Glutamatergic neuron (in vitro differentiated cells): ENCODE results near the gene RRP1B. TPM values are rescaled to one million over a fixed set of nuclear protein-coding genes. Genes with fewer than 3 reads are reported as not detected.

ENCODE experiments used
- DNase-seq: peaks from one replicate; pipeline ENCODE4 v3.0.0; 2022
- H3K27ac Mint-ChIP-seq: one replicate; pipeline ENCODE4 v1.8.0; 2020; ENCODE audit warnings: mild to moderate bottlenecking, mixed read lengths, inconsistent platforms; ENCODE audit not compliant: unreplicated experiment
- H3K27me3 Mint-ChIP-seq: one replicate; pipeline ENCODE4 v1.8.0; 2020; ENCODE audit warnings: mild to moderate bottlenecking, moderate library complexity, mixed read lengths, inconsistent platforms; ENCODE audit not compliant: unreplicated experiment
- H3K36me3 Mint-ChIP-seq: one replicate; pipeline ENCODE4 v1.8.0; 2020; ENCODE audit warnings: mild to moderate bottlenecking, mixed read lengths, inconsistent platforms; ENCODE audit not compliant: unreplicated experiment
- H3K4me1 Mint-ChIP-seq: one replicate; pipeline ENCODE4 v1.8.0; 2020; ENCODE audit warnings: mild to moderate bottlenecking, low read depth, mixed read lengths, inconsistent platforms; ENCODE audit not compliant: unreplicated experiment
- H3K4me3 Mint-ChIP-seq: one replicate; pipeline ENCODE4 v1.8.0; 2020; ENCODE audit warnings: mild to moderate bottlenecking, mixed read lengths, inconsistent platforms; ENCODE audit not compliant: unreplicated experiment
- H3K9me3 Mint-ChIP-seq: one replicate; pipeline ENCODE4 v1.8.0; 2020; ENCODE audit warnings: mild to moderate bottlenecking, moderate library complexity, mixed read lengths, inconsistent platforms; ENCODE audit not compliant: unreplicated experiment
- total RNA-seq: library from RNA; stranded (reverse); fragmentation: NEBNext Ultra II Directional; extraction: Animal tissue kit (Norgen Biotek cat#: 25700); gene quantifications from one replicate; pipeline ENCODE4 v1.2.1, GENCODE V29; 2021; ENCODE audit not compliant: unreplicated experiment
- TF ChIP-seq, protein P1 (sequence below): fragments of 200-600 bp; sonication (generic); IDR thresholded peaks from one replicate; pipeline ENCODE4 v1.5.0; 2021; ENCODE audit not compliant: partially characterized antibody, unreplicated experiment

RRP1B gene
- total RNA-seq, 1 donor from 2014 or later: 41.2 TPM

DNA sequence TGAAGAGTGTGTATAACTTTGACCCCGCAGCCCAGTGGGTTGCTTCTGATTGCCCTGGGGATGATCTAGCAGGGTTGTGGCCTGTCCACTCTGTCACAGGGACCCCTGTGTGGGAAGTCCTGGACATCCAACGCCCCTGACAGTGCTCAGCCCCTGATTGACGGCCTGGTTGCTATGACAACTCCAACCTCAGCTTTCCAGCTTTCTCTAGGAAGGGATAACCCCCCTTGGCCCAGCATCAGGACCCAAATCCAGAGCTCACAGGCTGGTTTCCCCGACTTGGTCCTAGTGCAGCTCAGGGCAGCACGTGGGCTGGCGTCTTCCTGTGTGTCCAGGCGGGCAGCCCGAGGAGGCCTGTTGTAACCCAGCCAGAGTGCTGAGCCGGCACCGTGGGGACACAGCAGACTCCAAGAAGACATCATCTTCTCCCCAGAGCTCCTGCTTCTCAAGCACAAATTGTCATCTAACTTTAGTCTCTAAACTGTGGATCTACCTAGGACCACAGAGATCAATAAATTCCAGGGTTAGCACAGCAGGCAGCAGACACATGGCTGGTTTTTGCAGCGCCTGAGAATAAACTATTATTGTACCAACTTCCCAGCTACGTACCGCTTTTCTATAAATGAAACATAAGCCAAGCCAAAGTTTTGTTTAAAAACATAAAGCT is 40.7 kb downstream of the RRP1B start:
- Mint-ChIP-seq H3K36me3 (peaks cover 4% of the 10 kb centered on the region), H3K9me3 (peaks cover 3% of the 10 kb centered on the region), H3K27me3 (no peaks in the 10 kb centered on the region), H3K27ac (no peak overlapping the region), H3K4me1 (peaks cover 10% of the 10 kb centered on the region), H3K4me3 (no peak overlapping the region)
- TF ChIP-seq, protein P1, sequence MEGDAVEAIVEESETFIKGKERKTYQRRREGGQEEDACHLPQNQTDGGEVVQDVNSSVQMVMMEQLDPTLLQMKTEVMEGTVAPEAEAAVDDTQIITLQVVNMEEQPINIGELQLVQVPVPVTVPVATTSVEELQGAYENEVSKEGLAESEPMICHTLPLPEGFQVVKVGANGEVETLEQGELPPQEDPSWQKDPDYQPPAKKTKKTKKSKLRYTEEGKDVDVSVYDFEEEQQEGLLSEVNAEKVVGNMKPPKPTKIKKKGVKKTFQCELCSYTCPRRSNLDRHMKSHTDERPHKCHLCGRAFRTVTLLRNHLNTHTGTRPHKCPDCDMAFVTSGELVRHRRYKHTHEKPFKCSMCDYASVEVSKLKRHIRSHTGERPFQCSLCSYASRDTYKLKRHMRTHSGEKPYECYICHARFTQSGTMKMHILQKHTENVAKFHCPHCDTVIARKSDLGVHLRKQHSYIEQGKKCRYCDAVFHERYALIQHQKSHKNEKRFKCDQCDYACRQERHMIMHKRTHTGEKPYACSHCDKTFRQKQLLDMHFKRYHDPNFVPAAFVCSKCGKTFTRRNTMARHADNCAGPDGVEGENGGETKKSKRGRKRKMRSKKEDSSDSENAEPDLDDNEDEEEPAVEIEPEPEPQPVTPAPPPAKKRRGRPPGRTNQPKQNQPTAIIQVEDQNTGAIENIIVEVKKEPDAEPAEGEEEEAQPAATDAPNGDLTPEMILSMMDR: no peak
- no peak for DNase-seq

DNA sequence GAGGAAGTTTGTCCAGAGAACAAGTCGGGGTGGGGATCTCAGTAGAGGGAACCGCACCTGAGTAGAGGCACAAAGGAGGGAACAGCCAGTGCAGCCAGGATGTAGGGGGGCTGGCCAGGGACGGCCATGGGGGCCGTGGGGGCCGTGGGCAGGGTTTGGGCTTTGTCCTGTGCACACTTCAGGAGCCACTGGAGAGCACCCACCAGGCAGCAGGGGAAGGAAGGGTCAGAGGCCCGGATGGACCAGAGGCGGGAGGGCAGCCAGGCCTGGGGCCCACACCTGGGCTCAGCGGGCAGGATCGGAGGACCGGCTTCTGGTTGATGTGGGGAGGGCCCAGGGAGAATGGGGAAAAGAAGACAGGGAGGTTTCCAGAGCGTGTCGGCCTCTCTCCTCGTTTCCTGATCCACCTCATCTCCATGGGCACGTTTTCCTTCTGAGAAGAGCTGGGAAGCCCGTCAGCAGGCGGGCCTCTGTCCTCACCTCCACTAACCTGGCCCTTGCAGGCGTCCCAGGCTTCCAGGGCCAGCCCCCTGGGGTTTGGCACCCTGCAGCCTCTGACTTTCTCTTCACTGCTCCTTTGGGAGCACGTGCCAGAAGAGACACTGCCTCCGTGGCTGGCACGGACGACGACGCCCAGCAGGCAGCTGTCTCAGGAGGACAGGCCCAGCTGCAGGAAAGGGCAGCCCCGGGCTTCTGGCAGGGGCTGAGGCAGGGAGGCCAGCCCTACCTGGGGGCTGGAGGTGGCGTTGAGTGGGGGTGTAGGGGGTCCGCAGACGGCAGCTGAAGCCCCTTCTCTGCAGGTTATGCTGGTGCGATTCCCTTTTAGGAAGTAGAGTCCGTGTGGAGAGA is 42.8 kb downstream of the RRP1B start:
- Mint-ChIP-seq H3K9me3 (peaks cover 3% of the 10 kb centered on the region), H3K36me3 (peaks cover 4% of the 10 kb centered on the region), H3K4me3 (no peak overlapping the region), H3K27ac (no peak overlapping the region), H3K4me1 (peaks cover 10% of the 10 kb centered on the region), H3K27me3 (no peaks in the 10 kb centered on the region)
- no peak for DNase-seq
- TF ChIP-seq, protein P1: no peak

DNA sequence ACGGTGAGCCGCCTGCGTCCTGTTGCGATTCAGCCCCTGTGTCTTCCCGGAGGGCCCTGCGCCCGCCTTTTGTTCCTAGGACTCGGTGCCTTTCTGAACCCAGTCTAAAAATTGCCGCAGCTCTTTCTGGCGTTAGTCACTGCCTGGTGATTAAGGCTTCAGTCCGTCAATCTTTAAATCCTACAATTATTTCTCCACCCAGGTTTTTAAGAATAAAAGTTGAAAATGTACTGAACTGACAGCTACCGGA is 43.4 kb downstream of the RRP1B start:
- DNase-seq: no peak
- TF ChIP-seq, protein P1: no peak
- Mint-ChIP-seq H3K4me1 (peaks cover 10% of the 10 kb centered on the region), H3K27me3 (no peaks in the 10 kb centered on the region), H3K36me3 (peaks cover 1% of the 10 kb centered on the region), H3K9me3 (peaks cover 3% of the 10 kb centered on the region), H3K27ac (no peak overlapping the region), H3K4me3 (no peak overlapping the region)

DNA sequence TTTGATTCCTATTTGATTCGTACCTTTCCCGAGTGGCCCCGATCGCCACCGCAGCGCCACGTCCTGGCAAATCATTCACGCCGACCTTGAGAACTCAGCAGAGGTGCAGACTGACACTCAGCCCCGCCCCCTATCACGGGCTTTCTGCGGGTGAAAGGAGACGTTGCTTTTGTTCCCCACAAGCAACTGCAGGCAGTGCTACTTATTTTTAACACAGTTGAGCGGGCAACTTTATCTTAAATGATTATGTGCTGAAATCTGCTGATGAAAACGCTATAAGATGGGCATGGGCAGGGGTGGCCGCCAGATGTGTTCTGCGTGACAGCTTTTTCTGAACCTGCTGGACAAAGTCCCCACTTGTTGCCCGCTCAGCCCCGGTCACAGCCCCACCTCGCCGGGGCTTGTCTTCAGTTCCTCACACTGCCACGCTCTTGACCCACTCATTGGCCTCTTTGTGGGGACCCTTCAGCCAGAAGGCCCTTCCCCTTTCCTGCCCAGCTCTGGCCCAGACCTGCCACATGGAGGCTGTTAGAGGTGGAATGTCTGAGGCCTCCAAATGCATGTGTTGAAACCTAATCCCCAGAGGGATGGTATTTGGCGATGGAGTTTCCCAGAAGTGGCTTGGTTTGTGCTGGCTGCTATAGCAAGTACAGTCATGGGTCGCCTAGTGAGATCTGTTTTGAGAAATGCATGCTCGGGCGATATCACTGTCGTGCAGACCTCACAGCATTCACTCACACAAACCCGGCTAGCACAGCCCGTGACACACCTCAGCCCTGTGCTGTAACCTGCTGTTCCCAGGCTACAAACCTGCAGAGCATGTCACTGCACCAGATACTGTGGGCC is 43.9 kb downstream of the RRP1B start:
- Mint-ChIP-seq H3K9me3 (peaks cover 3% of the 10 kb centered on the region), H3K27me3 (no peaks in the 10 kb centered on the region), H3K36me3 (no peaks in the 10 kb centered on the region), H3K4me1 (peaks cover 10% of the 10 kb centered on the region), H3K27ac (no peak overlapping the region), H3K4me3 (no peak overlapping the region)
- TF ChIP-seq, protein P1: no peak
- DNase-seq: no peak

DNA sequence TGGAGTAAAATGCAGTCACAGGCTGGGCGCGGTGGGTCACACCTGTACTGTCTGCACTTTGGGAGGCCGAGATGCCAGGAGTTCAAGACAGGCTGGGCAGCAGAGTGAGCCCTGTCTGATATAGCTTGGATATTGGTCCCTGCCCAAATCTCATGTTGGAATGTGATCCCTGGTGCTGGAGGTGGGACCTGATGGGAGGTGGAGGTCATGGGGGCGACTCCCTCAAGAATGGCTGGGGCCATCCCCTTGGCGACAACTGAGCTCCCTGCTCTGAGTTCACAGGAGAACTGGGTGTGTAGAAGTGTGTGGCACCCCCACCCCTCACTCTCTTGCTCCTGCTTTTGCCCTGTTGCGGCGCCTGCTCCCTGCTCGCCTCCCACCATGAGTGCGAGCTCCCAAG is 48.1 kb downstream of the RRP1B start:
- H3K27ac Mint-ChIP-seq: no peak overlapping the region

More for the DNA sequence above, 48.1 kb downstream of the RRP1B start:
- DNase-seq: no peak
- Mint-ChIP-seq H3K4me1 (peaks cover 2% of the 10 kb centered on the region), H3K4me3 (no peak overlapping the region), H3K9me3 (peaks cover 6% of the 10 kb centered on the region), H3K27me3 (peaks cover 2% of the 10 kb centered on the region), H3K36me3 (no peaks in the 10 kb centered on the region)
- TF ChIP-seq, protein P1: no peak
